Measurements from ENCODE around the gene KCND2. TPM values are rescaled to one million over a fixed set of nuclear protein-coding genes. Genes with fewer than 3 reads are reported as not detected.
"Not testable (repeated sequence)": the region's sequence is repeated elsewhere in the genome, so short reads cannot be mapped to it uniquely, and the experiment has no call there.

Gene KCND2
- total and polyA plus RNA-seq, 5 donors, result 0.02 to 0.18 (median 0.11) TPM; not detected in 2

DNA sequence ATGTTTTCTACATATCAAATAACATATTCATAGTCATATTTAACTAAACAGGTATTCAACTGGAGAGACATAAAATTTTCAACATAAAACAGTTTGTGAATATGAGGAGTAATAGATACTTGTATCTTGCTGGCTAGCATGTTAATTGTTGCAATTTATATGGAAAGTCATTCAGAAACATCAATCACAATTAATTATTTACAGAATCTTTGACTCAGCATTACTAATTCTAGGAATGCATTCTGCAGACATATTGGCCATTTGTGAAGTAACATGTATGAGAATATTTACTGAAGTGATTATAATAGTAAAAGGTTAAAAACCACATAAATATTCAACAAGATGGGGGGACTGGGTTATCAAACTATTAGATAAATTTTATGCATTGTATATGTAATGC is 381.3 kb downstream of the KCND2 start:
- DNase-seq, result no peak
- H3K9me3 ChIP-seq (ENCODE audit: control insufficient read depth, low read length), result no peaks in the 10 kb centered on the region
- H3K4me1 ChIP-seq (ENCODE audit: control insufficient read depth, insufficient read depth, low read length), result no peaks in the 10 kb centered on the region
- no peak for ATAC-seq
- intact Hi-C loops (cut with DNase I), result no loop called here
- H3K27me3 ChIP-seq (ENCODE audit: control insufficient read depth, insufficient read depth), result no peaks in the 10 kb centered on the region
- H3K4me3 ChIP-seq (ENCODE audit: low read length), result no peak overlapping the region
- H3K27ac ChIP-seq (ENCODE audit: low read length), result no peak overlapping the region

DNA sequence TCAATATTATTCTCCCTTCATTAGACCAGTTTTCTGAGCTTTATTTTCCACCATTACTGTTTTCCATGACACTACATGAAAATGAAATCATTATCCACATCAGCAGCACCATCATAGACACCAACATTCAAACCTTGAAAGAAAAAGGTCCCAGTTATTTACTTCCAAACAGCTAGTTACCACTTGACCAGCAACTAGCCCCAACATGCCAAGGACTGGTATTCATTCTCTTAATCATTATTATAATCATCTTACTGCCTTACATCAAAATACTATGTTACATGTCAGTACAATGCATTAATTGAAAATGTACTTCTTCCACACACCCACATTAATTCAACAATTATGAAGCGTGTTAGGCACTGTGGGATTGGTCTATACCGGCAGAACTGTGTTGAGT is 385.5 kb downstream of the KCND2 start:
- DNase-seq, result no peak
- ATAC-seq, result no peak
- WGBS, result 92% methylated on average over 2 of the region's 2 CpGs

DNA sequence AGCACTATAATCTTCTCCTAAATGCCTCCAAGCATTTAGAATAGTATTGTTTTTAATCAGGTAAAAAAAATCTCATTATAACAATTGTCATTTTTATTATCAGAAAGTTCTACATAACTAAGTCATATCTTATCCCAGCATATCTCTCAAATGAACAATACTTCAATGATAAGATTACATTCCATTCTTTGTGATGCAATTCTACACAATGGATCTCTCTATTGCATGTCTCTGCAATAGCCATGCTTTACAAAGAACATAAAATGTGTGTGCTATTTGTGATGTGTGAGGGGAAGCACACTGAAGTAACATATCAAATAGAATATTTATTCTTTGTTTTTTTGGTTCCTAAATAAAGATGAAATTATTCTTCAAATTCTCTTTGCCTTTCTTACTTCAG is 389.3 kb downstream of the KCND2 start:
- Histone ChIP-seq H3K27ac (ENCODE audit: low read length) (no peak overlapping the region), H3K27me3 (ENCODE audit: control insufficient read depth, insufficient read depth) (no peaks in the 10 kb centered on the region), H3K4me1 (ENCODE audit: control insufficient read depth, insufficient read depth, low read length) (no peaks in the 10 kb centered on the region), H3K9me3 (ENCODE audit: control insufficient read depth, low read length) (no peaks in the 10 kb centered on the region), H3K4me3 (ENCODE audit: low read length) (no peak overlapping the region)
- ATAC-seq (no peak), DNase-seq (no peak)
- intact Hi-C loops (cut with DNase I), result no loop called here

More for the DNA sequence above, 385.5 kb downstream of the KCND2 start:
- no peak overlapping the region for H3K27ac ChIP-seq (ENCODE audit: low read length)
- intact Hi-C loops (cut with DNase I), result no loop called here
- no peaks in the 10 kb centered on the region for H3K27me3 ChIP-seq (ENCODE audit: control insufficient read depth, insufficient read depth)
- H3K4me1 ChIP-seq (ENCODE audit: control insufficient read depth, insufficient read depth, low read length), result no peaks in the 10 kb centered on the region
- no peaks in the 10 kb centered on the region for H3K9me3 ChIP-seq (ENCODE audit: control insufficient read depth, low read length)
- no peak overlapping the region for H3K4me3 ChIP-seq (ENCODE audit: low read length)

DNA sequence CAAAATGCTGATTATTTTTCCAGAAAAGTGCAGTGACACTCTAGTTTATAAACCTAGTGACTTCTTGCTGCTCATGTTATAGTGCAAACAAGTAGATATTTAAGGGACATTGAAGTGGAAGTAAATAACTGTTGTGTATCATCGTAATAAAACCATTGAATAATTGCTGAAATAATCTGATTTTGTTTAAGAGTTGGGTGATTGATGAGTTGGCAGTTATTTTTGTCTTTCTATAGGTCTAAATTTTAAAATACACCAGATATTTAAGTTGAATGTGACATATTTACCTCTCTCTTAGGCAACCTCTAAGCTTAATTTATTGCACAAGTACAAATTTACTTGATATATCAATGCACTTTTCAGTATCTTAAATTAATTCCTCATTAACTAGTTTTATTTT is 392.1 kb downstream of the KCND2 start:
- H3K9me3 ChIP-seq (ENCODE audit: control insufficient read depth, low read length), result no peaks in the 10 kb centered on the region
- no peak overlapping the region for H3K4me3 ChIP-seq (ENCODE audit: low read length)
- DNase-seq (no peak), ATAC-seq (no peak)
- H3K27ac ChIP-seq (ENCODE audit: low read length), result no peak overlapping the region
- WGBS, result 88% methylated on average over 1 of the region's 1 CpG
- H3K27me3 ChIP-seq (ENCODE audit: control insufficient read depth, insufficient read depth), result no peaks in the 10 kb centered on the region
- intact Hi-C loops (cut with DNase I), result no loop called here
- H3K4me1 ChIP-seq (ENCODE audit: control insufficient read depth, insufficient read depth, low read length), result no peaks in the 10 kb centered on the region

DNA sequence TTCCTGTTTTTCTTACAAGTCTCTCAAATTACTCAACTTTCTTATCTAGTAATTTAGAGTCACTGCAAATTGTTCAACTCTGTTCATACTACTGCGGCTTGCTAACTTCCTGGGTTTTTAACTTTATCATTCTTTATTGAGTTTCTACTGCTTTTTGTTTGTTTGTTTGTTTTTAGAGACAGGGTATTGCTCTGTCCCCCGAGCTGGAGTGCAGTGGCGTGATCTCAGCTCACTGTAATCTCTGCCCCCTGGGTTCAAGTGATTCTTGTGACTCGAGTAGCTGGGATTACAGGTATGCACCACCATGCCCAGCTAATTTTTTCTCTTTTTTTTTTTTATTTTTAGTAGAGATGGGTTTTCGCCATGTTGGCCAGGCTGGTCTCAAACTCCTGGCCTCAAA is 402.1 kb downstream of the KCND2 start:
- DNase-seq, result no peak
- intact Hi-C loops (cut with DNase I), result no loop called here
- 53% methylated on average over 5 of the region's 5 CpGs for WGBS
- Histone ChIP-seq H3K27ac (ENCODE audit: low read length) (no peak overlapping the region), H3K27me3 (ENCODE audit: control insufficient read depth, insufficient read depth) (no peaks in the 10 kb centered on the region), H3K4me3 (ENCODE audit: low read length) (no peak overlapping the region), H3K4me1 (ENCODE audit: control insufficient read depth, insufficient read depth, low read length) (no peaks in the 10 kb centered on the region), H3K9me3 (ENCODE audit: control insufficient read depth, low read length) (no peaks in the 10 kb centered on the region)
- ATAC-seq, result no peak

DNA sequence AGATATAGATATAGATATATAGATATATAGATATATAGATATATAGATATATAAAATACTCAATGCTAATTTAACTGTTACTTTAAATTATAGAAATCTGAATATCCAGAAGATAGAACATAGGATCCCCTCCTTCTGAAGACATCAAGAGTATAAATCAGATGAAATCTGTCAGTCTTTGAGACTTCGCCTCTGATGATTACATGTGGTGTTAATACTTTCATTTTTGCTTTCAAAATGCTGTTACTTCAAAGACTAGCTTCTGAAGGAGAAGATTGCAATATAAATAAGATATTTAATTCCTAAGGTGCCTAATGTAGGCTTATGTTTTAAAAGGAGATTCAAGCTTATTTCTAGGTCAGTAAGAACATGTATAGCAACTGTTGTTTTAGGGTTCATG is 404.6 kb downstream of the KCND2 start:
- DNase-seq (no peak), ATAC-seq (no peak)
- H3K27ac ChIP-seq (ENCODE audit: low read length), result no peak overlapping the region
- no peaks in the 10 kb centered on the region for H3K9me3 ChIP-seq (ENCODE audit: control insufficient read depth, low read length)
- H3K4me3 ChIP-seq (ENCODE audit: low read length), result no peak overlapping the region
- H3K27me3 ChIP-seq (ENCODE audit: control insufficient read depth, insufficient read depth), result no peaks in the 10 kb centered on the region
- WGBS, result 92% methylated on average over 1 of the region's 1 CpG
- no peaks in the 10 kb centered on the region for H3K4me1 ChIP-seq (ENCODE audit: control insufficient read depth, insufficient read depth, low read length)
- intact Hi-C loops (cut with DNase I), result no loop called here

DNA sequence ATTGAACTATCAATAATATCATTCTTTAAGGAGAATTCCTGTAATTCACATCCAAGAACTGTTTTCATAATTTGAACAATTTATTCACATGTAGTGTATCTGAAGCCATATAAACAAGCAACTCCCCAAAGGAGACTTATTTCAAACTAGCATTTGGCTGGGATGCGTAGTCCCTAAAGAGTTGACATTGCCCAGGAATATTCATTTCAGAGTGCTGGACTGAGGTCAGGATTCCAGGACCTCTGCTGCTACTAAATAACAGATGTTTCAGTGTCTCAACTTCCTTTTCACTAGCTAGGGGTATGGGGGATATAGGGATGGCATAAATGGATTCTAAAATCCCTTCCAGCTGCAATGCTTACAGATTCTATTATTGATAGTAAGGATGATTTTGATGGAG is 408.0 kb downstream of the KCND2 start:
- Histone ChIP-seq H3K27me3 (ENCODE audit: control insufficient read depth, insufficient read depth) (no peaks in the 10 kb centered on the region), H3K27ac (ENCODE audit: low read length) (no peak overlapping the region), H3K4me3 (ENCODE audit: low read length) (no peak overlapping the region), H3K9me3 (ENCODE audit: control insufficient read depth, low read length) (no peaks in the 10 kb centered on the region), H3K4me1 (ENCODE audit: control insufficient read depth, insufficient read depth, low read length) (no peaks in the 10 kb centered on the region)
- DNase-seq (no peak), ATAC-seq (no peak)
- 58% methylated on average over 1 of the region's 1 CpG for WGBS
- intact Hi-C loops (cut with DNase I), result no loop called here

DNA sequence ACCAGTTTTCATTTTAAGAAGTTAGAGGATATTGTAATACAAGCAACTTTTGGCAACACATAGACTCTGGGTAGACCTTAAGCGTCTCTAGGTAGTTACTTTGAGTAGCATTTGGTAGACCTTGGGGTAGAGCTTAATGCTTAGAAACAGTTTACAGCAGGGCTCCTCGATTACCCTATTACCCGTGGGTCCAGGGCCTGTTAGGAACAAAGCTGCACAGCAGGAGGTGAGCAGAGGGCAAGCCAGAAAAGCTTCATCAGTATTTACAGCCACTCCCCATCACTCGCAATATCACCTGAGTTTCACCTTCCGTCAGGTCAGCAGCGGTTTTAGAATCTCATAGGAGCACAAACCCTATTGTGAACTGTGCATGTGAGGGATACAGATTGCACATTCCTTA is 411.5 kb downstream of the KCND2 start:
- Histone ChIP-seq H3K27ac (ENCODE audit: low read length) (no peak overlapping the region), H3K27me3 (ENCODE audit: control insufficient read depth, insufficient read depth) (no peaks in the 10 kb centered on the region), H3K4me1 (ENCODE audit: control insufficient read depth, insufficient read depth, low read length) (no peaks in the 10 kb centered on the region), H3K4me3 (ENCODE audit: low read length) (no peak overlapping the region), H3K9me3 (ENCODE audit: control insufficient read depth, low read length) (no peaks in the 10 kb centered on the region)
- DNase-seq (no peak), ATAC-seq (no peak)
- WGBS, result 79% methylated on average over 6 of the region's 6 CpGs
- intact Hi-C loops (cut with DNase I), result no loop called here

DNA sequence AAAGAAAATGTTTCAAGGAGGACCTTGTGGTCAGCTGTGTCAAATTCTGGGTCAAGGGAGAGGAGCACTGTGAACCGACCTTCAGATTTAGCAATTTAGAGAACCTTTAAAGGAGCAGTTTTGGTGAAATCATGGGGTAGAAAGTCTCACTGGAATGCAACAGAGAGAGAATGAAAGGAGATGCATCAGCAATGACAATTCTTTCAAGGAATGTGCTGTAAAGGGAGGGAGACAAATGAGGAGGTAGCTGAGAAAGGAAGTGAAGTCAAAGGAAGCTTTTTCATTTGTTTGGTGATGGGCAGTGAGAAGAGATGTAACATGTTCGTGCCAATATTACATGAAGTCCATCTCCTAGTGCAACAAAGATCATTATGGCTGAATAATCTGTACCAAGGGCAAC is 418.9 kb downstream of the KCND2 start:
- no peaks in the 10 kb centered on the region for H3K27me3 ChIP-seq (ENCODE audit: control insufficient read depth, insufficient read depth)
- no peaks in the 10 kb centered on the region for H3K9me3 ChIP-seq (ENCODE audit: control insufficient read depth, low read length)
- intact Hi-C loops (cut with DNase I), result no loop called here
- DNase-seq, result no peak
- no peak for ATAC-seq
- no peak overlapping the region for H3K4me3 ChIP-seq (ENCODE audit: low read length)
- 82% methylated on average over 2 of the region's 2 CpGs for WGBS
- H3K27ac ChIP-seq (ENCODE audit: low read length), result no peak overlapping the region
- H3K4me1 ChIP-seq (ENCODE audit: control insufficient read depth, insufficient read depth, low read length), result no peaks in the 10 kb centered on the region

DNA sequence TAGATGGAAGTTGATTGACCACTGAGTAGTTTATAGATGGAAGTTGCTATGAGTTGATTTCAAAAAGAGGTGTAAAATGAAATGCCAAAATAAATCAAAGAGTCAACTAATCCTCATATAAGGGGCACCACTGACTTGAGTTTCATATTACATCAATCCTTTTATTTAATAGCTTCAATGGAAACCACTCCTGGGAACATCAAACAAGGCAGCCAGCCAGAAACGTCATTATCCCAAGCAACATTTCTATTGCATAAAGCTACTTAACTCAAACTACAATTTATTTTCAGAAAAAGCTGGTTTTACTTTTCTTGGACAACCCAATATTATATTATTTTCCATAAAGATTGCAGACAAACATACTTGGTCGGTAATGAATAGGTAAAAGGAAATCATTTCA is 422.9 kb downstream of the KCND2 start:
- ATAC-seq, result no peak

DNA sequence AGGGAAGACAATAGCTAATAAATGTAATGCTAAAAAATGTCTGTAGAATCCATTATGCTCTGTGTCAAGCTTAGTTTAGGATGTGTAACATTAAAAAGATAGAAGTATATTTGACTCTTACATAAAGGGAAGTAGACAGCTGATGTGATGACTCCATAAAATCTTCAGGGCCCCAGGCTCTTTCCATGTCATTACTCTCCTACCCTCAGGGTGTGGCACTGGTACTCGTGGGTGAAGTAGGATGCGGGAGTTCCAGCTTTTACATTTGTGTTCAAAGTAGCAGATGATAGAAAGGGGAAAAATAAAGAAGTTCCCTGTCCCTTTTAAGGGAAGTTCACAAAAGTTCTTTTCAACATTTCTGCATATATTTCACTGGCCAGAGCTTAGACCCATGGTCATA is 427.8 kb downstream of the KCND2 start:
- intact Hi-C loops (cut with DNase I), result no loop called here

More for the DNA sequence above, 422.9 kb downstream of the KCND2 start:
- WGBS, result 84% methylated on average over 2 of the region's 2 CpGs
- no peak for DNase-seq
- no peaks in the 10 kb centered on the region for H3K4me1 ChIP-seq (ENCODE audit: control insufficient read depth, insufficient read depth, low read length)
- no peaks in the 10 kb centered on the region for H3K27me3 ChIP-seq (ENCODE audit: control insufficient read depth, insufficient read depth)
- intact Hi-C loops (cut with DNase I), result no loop called here
- H3K4me3 ChIP-seq (ENCODE audit: low read length), result no peak overlapping the region
- no peak overlapping the region for H3K27ac ChIP-seq (ENCODE audit: low read length)
- no peaks in the 10 kb centered on the region for H3K9me3 ChIP-seq (ENCODE audit: control insufficient read depth, low read length)

DNA sequence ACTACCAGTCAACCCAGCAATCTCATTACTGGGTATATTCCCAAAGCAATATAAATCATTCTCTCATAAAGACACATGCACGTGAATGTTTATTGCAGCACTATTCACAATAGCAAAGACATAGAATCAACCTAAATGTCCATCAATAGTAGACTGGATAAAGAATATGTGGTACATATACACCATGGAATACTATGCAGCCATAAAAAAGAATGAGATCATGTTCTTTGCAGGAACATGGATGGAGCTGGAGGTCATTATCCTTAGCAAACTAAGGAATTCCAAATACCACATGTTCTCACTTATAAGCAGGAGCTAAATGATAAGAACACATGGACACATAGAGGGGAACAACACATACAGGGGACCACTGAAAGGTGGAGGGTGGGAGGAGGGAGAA is 429.4 kb downstream of the KCND2 start:
- intact Hi-C loops (cut with DNase I); H3K27me3 ChIP-seq (ENCODE audit: control insufficient read depth, insufficient read depth); H3K4me1 ChIP-seq (ENCODE audit: control insufficient read depth, insufficient read depth, low read length); DNase-seq; ATAC-seq; H3K27ac ChIP-seq (ENCODE audit: low read length); H3K4me3 ChIP-seq (ENCODE audit: low read length); H3K9me3 ChIP-seq (ENCODE audit: control insufficient read depth, low read length): not testable (repeated sequence)
- 86% methylated on average over 1 of the region's 1 CpG for WGBS

More for the DNA sequence above, 427.8 kb downstream of the KCND2 start:
- Histone ChIP-seq H3K4me1 (ENCODE audit: control insufficient read depth, insufficient read depth, low read length) (no peaks in the 10 kb centered on the region), H3K27me3 (ENCODE audit: control insufficient read depth, insufficient read depth) (no peaks in the 10 kb centered on the region), H3K9me3 (ENCODE audit: control insufficient read depth, low read length) (no peaks in the 10 kb centered on the region), H3K27ac (ENCODE audit: low read length) (no peak overlapping the region), H3K4me3 (ENCODE audit: low read length) (no peak overlapping the region)
- DNase-seq, result no peak
- ATAC-seq, result no peak
- 85% methylated on average over 2 of the region's 2 CpGs for WGBS

All from right cardiac atrium (tissue), 5 donors.